ENCODE data around the gene ATP13A4.

DNA sequence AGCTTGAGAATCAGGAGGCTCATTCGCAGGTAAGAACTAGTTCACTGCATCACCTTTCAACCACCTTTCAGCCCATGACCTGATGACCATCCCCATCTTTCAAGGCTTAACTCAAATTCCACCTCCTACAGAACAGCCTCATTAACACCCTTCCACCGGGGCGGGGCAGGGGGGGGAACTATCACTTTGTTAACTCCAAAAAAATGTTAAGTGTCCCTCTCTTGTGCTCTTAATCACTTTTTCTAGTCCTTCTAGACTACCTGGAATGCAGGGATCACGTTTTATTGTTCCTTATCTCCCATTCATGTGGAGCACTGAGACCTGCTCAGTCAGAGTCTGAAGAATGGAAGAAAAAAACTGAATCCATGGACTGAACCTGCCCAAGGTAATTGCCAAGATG is 51.8 kb downstream of the ATP13A4 start:
- TF ChIP-seq POLR2A (IDR thresholded peaks at IDR 0.05) = no peak
- TF ChIP-seq, protein P1, sequence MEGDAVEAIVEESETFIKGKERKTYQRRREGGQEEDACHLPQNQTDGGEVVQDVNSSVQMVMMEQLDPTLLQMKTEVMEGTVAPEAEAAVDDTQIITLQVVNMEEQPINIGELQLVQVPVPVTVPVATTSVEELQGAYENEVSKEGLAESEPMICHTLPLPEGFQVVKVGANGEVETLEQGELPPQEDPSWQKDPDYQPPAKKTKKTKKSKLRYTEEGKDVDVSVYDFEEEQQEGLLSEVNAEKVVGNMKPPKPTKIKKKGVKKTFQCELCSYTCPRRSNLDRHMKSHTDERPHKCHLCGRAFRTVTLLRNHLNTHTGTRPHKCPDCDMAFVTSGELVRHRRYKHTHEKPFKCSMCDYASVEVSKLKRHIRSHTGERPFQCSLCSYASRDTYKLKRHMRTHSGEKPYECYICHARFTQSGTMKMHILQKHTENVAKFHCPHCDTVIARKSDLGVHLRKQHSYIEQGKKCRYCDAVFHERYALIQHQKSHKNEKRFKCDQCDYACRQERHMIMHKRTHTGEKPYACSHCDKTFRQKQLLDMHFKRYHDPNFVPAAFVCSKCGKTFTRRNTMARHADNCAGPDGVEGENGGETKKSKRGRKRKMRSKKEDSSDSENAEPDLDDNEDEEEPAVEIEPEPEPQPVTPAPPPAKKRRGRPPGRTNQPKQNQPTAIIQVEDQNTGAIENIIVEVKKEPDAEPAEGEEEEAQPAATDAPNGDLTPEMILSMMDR (IDR thresholded peaks at IDR 0.05 in 4 of 5, conservative IDR thresholded peaks at IDR 0.05 in 1 of 5) = no peak

Measured in gastrocnemius medialis (tissue), 4 donors.